ENCODE results near the gene GATA2. TPM values are rescaled to one million over a fixed set of nuclear protein-coding genes. Genes with fewer than 3 reads are reported as not detected.

The GATA2 gene
- total and polyA plus RNA-seq, 2 of the 8 experiments (the other 6 are each of a cell fraction or from before 2014, with no cell fraction given): 0.03 to 0.30 TPM

- H3K4ac ChIP-seq (replicated peaks; ENCODE audit: insufficient read length, low read depth, low read length): no peak overlapping the region
- ChIA-PET POLR2A (ENCODE audit: partially characterized antibody) (no interaction called here), CTCF (ENCODE audit: partially characterized antibody) (no interaction called here)
- no peak overlapping the region for H4K8ac ChIP-seq (ENCODE audit: extremely low read depth, insufficient read depth, low read length)
- no peaks in the 10 kb centered on the region; the same call in 1 of the 2 replicates for H3K23me2 ChIP-seq (ENCODE audit: low read depth, low read length)
- TF ChIP-seq JUND (IDR thresholded peaks at IDR 0.05; ENCODE audit: low read length) (no peak), KDM4A (IDR thresholded peaks at IDR 0.05; ENCODE audit: low read depth, low read length, severe bottlenecking) (no peak), TCF12 (IDR thresholded peaks at IDR 0.05; ENCODE audit: low read depth, low read length) (no peak), SIX5 (IDR thresholded peaks at IDR 0.05; ENCODE audit: low read depth, low read length) (no peak), MAX (IDR thresholded peaks at IDR 0.05) (no peak)
- no peaks in the 10 kb centered on the region for H4K20me1 ChIP-seq (replicated peaks in 1 of 2; ENCODE audit: control insufficient read depth in 1 of 2, insufficient read depth in 2 of 2, low read length in 2 of 2)
- H3K27ac ChIP-seq (ENCODE audit: low read depth, low read length): no peak overlapping the region
- H3K36me3 ChIP-seq (ENCODE audit: control insufficient read depth in 2 of 4, insufficient read depth in 4 of 4, low read length in 3 of 4): no peaks in the 10 kb centered on the region
- H4K5ac ChIP-seq (ENCODE audit: insufficient read length, low read depth, low read length): no peak overlapping the region
- no peak overlapping the region for H2AFZ ChIP-seq (ENCODE audit: low read length)
- no peak overlapping the region for H2BK12ac ChIP-seq (ENCODE audit: low read depth, low read length)
- 92% methylated on average over 2 of the region's 2 CpGs; no CpG with 5 or more reads in 1 of the 2 experiments for WGBS, 2 experiments (ENCODE audit: extremely low coverage in 1 of 2, insufficient coverage in 1 of 2, insufficient read length in 1 of 2, insufficient replicate concordance in 2 of 2, low coverage in 1 of 2, low lambda C conversion rate in 2 of 2, missing lambda C conversion rate in 1 of 2)
- H2BK5ac ChIP-seq (ENCODE audit: low read depth, low read length): no peak overlapping the region
- no peak overlapping the region for H3K9ac ChIP-seq (replicated peaks in 1 of 4; ENCODE audit: extremely low read depth in 1 of 4, low read depth in 3 of 4, low read length in 3 of 4)
- no peaks in the 10 kb centered on the region for H3K79me2 ChIP-seq (ENCODE audit: control insufficient read depth in 1 of 2, insufficient read depth in 2 of 2, low read length in 2 of 2)
- H2BK20ac ChIP-seq (ENCODE audit: low read length): no peak overlapping the region
- no peak overlapping the region for H3K4me3 ChIP-seq (ENCODE audit: extremely low read depth in 1 of 4, insufficient read depth in 2 of 4, low read depth in 3 of 4, low read length in 4 of 4)
- H3K79me1 ChIP-seq (ENCODE audit: low read depth, low read length): no peaks in the 10 kb centered on the region
- no peak overlapping the region for H2AK5ac ChIP-seq (ENCODE audit: low read depth, low read length)
- no peak overlapping the region for H4K91ac ChIP-seq (replicated peaks; ENCODE audit: insufficient read length, low read length)
- no peak overlapping the region for H3K56ac ChIP-seq (replicated peaks; ENCODE audit: insufficient read length, low read depth, low read length)
- H3K4me2 ChIP-seq (ENCODE audit: insufficient read depth in 1 of 2, low read depth in 2 of 2, low read length in 2 of 2): no peak overlapping the region
- no peak overlapping the region for H2BK15ac ChIP-seq (ENCODE audit: low read length)
- H3K14ac ChIP-seq (ENCODE audit: insufficient read length): no peak overlapping the region
- DNase-seq (ENCODE audit: low read depth in 1 of 2, low spot score in 2 of 2): no peak
- peaks cover 0 to 6% (median 0%) of the 10 kb centered on the region in 4 experiments; a peak in 4 of 7 replicates for H3K27me3 ChIP-seq (replicated peaks in 1 of 4; ENCODE audit: control insufficient read depth in 3 of 4, extremely low read depth in 1 of 4, insufficient read depth in 3 of 4, low read length in 3 of 4)
- peaks cover 0 to 5% (median 0%) of the 10 kb centered on the region in 4 experiments; a peak in 1 of 7 replicates for H3K4me1 ChIP-seq (replicated peaks in 1 of 4; ENCODE audit: control insufficient read depth in 3 of 4, insufficient read depth in 4 of 4, low read length in 3 of 4)
- no peak overlapping the region for H2BK120ac ChIP-seq (replicated peaks; ENCODE audit: low read depth, low read length)
- no peak for FAIRE-seq
- no peaks in the 10 kb centered on the region for H3K9me3 ChIP-seq (ENCODE audit: insufficient read depth in 2 of 2, low read depth in 1 of 2, low read length in 1 of 2)
- no peak overlapping the region for H3K18ac ChIP-seq (ENCODE audit: extremely low read depth, low read length)
- no peak overlapping the region for H3K23ac ChIP-seq (ENCODE audit: insufficient read length)
Measured at GRCh38 chr3:128454310-128454618, 38.7 kb downstream of the GATA2 start.
